GM10248 (cell line): ENCODE measurements around the gene CCDC30.
A peak's percentile ranks its signal among the peaks of the same experiment; 100 is the strongest.
"Not testable (repeated sequence)": the region's sequence is repeated elsewhere in the genome, so short reads cannot be mapped to it uniquely, and the experiment has no call there.

Source experiments
- CTCF ChIA-PET: fragments of 300-600 bp; sonication (Branson Sonifier 250); formaldehyde crosslinking; extraction: SDS; loops from one replicate; lab custom pipeline; 2021; ENCODE audit warnings: antibody characterized with exemption; lab: Yijun Ruan, JAX
- POLR2A ChIA-PET: fragments of 350-650 bp; sonication (Branson Sonifier 250); formaldehyde crosslinking; extraction: SDS; loops from one replicate; lab custom pipeline; 2020; ENCODE audit warnings: antibody characterized with exemption; lab: Yijun Ruan, JAX
- DNase-seq: peaks from one replicate; pipeline ENCODE4 v3.0.0; 2012; ENCODE audit errors: extremely low spot score
- CTCF ChIP-seq: IDR thresholded peaks from 2 replicates; pipeline ENCODE4 v1.5.1; 2012; ENCODE audit warnings: mild to moderate bottlenecking, low read depth; ENCODE audit errors: extremely low read depth, missing control alignments, control extremely low read depth

CCDC30 gene

DNA sequence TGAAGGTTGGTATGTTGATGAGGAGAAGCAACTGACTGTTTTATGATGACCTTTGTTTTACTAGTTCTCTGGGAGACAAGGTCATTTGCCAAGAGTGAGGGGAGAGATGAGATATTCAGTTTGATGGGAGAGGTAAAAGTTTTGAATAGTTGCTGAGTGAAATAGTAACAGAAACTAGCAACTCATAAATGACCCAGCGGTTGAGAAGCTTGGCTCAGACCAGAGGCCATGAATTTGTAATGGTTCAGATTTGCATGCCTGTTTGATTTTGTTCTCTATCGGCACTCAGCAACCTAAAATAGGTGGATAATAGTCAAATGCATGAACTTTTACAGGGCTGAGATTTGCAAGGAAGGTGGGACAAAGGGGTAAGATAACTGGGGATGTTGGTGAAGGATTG is 6.6 kb downstream of the CCDC30 start:
- CTCF ChIA-PET: interaction anchor here (1.3 kb wide), 1 partner anchor 658 kb away, joined by 3 read pairs; no protein-coding TSS in a partner anchor
- no peak for TF ChIP-seq CTCF

DNA sequence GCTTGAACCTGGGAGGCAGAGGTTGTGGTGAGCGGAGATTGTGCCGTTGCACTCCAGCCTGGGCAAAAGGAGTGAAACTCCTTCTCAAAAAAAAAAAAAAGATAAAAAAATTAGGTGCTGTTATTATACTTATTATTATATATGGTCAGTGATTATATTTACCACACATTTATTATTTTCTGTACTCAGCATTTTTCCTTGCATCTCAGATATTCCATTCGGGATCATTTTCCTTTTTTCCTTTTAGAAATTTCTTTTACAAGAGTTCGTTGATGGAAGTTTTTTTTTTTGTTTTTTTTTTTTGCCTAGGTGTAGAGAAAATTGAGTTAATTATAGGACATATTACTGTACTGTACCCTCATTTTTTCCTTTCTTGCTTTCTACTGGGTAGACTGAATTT is 13.5 kb downstream of the CCDC30 start:
- POLR2A ChIA-PET: no interaction called here
- CTCF ChIA-PET: no interaction called here
- no peak for DNase-seq
- TF ChIP-seq CTCF: no peak

More for the DNA sequence above, 6.6 kb downstream of the CCDC30 start:
- POLR2A ChIA-PET: no interaction called here
- DNase-seq: peak; percentile 21

GRCh38 chr1:42477354-42477753 is 14.3 kb downstream of the CCDC30 start:
- POLR2A ChIA-PET, CTCF ChIA-PET, DNase-seq: not testable (repeated sequence)

GRCh38 chr1:42477775-42478174 is 14.7 kb downstream of the CCDC30 start:
- DNase-seq: no peak
- POLR2A ChIA-PET: no interaction called here
- CTCF ChIA-PET: no interaction called here
- no peak for TF ChIP-seq CTCF

GRCh38 chr1:42479621-42480020 is 16.5 kb downstream of the CCDC30 start:
- TF ChIP-seq CTCF: no peak
- POLR2A ChIA-PET: no interaction called here
- no peak for DNase-seq
- CTCF ChIA-PET: no interaction called here

GRCh38 chr1:42480921-42481320 is 17.8 kb downstream of the CCDC30 start:
- ChIA-PET POLR2A (no interaction called here), CTCF (interaction anchor here (1.2 kb wide), 1 partner anchor 85 kb away, joined by 4 read pairs; no protein-coding TSS in a partner anchor)
- TF ChIP-seq CTCF: no peak
- DNase-seq: no peak

DNA sequence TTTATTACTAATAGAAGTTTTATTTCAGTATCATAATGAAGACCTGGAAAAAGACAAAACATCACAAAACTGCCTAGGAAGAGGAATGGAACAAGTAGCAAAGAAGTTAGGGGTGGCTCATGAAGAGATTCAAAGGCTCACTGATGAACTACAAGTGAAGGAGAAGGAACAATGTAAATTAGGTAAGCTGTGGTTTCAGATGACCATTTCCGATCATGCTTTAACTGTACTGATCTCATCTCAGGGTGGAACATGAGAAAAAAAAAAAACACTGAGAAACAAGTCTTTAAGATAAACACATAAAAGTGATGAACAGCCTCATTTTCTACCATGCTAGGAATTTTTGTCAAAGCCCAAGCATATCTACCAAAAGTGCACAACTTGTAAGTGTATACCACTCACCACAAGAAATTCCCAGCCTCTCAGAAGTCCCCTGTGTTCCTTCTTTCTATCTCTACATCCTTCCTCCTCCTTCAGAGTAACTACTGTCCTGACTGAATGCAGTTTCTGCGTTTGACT is 19.6 kb downstream of the CCDC30 start:
- TF ChIP-seq CTCF: no peak
- POLR2A ChIA-PET: no interaction called here
- CTCF ChIA-PET: no interaction called here
- no peak for DNase-seq
